Measurements from ENCODE around the gene SLC24A3. TPM values are rescaled to one million over a fixed set of nuclear protein-coding genes. Genes with fewer than 3 reads are reported as not detected.

SLC24A3 gene
- total RNA-seq, 1 donor from 2014 or later, result 0.79 TPM

DNA sequence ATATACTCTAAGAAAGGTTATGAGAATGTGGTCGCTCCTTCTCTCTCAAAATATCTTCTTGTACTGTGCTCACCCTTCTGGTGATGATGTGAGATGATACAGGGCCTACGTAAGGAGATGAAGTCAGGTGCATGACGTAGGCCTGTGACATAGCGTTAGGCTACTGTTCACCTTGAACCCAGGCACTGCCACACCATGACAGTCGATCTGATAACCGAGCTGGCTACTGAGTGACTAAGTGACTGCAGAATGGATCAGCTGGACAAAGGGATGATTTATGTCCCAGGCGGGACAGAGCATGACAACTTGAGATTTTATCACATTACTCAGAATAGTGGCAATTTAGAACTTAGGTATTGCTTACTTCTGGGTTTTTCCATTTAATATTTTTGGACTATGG is 11.2 kb downstream of the SLC24A3 start:
- no peaks in the 10 kb centered on the region for H4K20me1 ChIP-seq (ENCODE audit: insufficient read depth, low read length)
- H3K27me3 ChIP-seq (ENCODE audit: insufficient read depth, low read length), result no peaks in the 10 kb centered on the region
- H3K36me3 ChIP-seq (ENCODE audit: insufficient read depth, low read length), result no peaks in the 10 kb centered on the region
- Mint-ChIP-seq H3K36me3 (ENCODE audit: low read depth, unreplicated experiment) (no peaks in the 10 kb centered on the region), H3K4me1 (ENCODE audit: low read depth, unreplicated experiment) (no peaks in the 10 kb centered on the region), H3K4me3 (ENCODE audit: unreplicated experiment) (no peak overlapping the region), H3K27ac (ENCODE audit: unreplicated experiment) (no peak overlapping the region), H3K9me3 (ENCODE audit: unreplicated experiment) (peaks cover 4% of the 10 kb centered on the region), H3K27me3 (ENCODE audit: low read depth, unreplicated experiment) (peaks cover 20% of the 10 kb centered on the region)
- H3K79me2 ChIP-seq (ENCODE audit: insufficient read depth, low read length), result no peaks in the 10 kb centered on the region
- DNase-seq (ENCODE audit: low read depth) (no peak), FAIRE-seq (no peak)
- H2AFZ ChIP-seq (ENCODE audit: low read depth, low read length), result no peak overlapping the region
- no peaks in the 10 kb centered on the region for H3K9me3 ChIP-seq (ENCODE audit: insufficient read depth, low read depth, low read length)
- H3K27ac ChIP-seq (ENCODE audit: low read depth, low read length), result no peak overlapping the region
- no peak overlapping the region for H3K9ac ChIP-seq (ENCODE audit: low read length)
- H3K4me3 ChIP-seq (ENCODE audit: insufficient read depth, low read depth, low read length), result no peak overlapping the region
- no peaks in the 10 kb centered on the region for H3K4me1 ChIP-seq (ENCODE audit: insufficient read depth, low read length)
- no peak for TF ChIP-seq EZH2 (IDR thresholded peaks at IDR 0.05; ENCODE audit: insufficient read depth, low read length)
- TF ChIP-seq CTCF (IDR thresholded peaks at IDR 0.05; ENCODE audit: insufficient read depth, low read depth, low read length), result no peak
- no peak overlapping the region for H3K4me2 ChIP-seq (ENCODE audit: low read length)

DNA sequence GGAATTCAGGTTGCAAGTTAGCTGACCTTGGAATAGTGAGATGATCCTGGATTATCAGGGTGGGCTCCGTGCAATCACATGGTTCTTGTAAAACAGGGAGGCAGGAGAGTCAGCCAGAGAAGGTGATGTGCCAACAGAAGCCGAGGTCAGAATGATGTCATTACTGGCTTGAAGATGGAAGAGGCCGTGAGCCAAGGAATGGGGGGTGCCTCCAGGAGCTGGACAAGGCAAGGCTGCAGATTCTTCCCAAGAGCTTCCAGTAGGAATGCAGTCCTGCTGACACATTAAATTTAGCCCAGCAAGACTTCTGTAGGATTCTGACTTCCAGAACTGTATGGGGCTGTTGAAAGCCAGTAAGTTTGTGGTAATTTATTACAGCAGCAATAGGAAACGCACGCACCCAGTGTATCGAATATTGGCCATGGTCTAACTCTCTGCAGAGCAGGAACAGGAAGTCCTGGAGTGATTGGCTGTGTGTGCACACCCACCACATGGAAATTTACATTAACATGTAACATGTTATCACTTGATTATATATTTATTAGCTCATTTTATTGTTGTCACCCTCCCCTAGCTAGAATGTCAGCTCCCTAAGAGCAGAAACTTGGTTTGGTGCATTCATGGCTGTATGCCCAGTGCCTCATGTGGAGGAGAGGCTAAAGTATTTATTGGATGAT is 19.1 kb downstream of the SLC24A3 start:
- no peaks in the 10 kb centered on the region for H3K36me3 Mint-ChIP-seq (ENCODE audit: low read depth, unreplicated experiment)
- Histone ChIP-seq H2AFZ (ENCODE audit: low read depth, low read length) (no peak overlapping the region), H4K20me1 (ENCODE audit: insufficient read depth, low read length) (no peaks in the 10 kb centered on the region), H3K9ac (ENCODE audit: low read length) (no peak overlapping the region), H3K4me3 (ENCODE audit: insufficient read depth, low read depth, low read length) (no peak overlapping the region), H3K9me3 (ENCODE audit: insufficient read depth, low read depth, low read length) (no peaks in the 10 kb centered on the region), H3K4me1 (ENCODE audit: insufficient read depth, low read length) (no peaks in the 10 kb centered on the region), H3K36me3 (ENCODE audit: insufficient read depth, low read length) (no peaks in the 10 kb centered on the region), H3K27me3 (ENCODE audit: insufficient read depth, low read length) (no peaks in the 10 kb centered on the region), H3K4me2 (ENCODE audit: low read length) (no peak overlapping the region), H3K79me2 (ENCODE audit: insufficient read depth, low read length) (no peaks in the 10 kb centered on the region), H3K27ac (ENCODE audit: low read depth, low read length) (no peak overlapping the region)
- no peaks in the 10 kb centered on the region for H3K9me3 Mint-ChIP-seq (ENCODE audit: unreplicated experiment)
- peaks cover 18% of the 10 kb centered on the region for H3K27me3 Mint-ChIP-seq (ENCODE audit: low read depth, unreplicated experiment)
- DNase-seq (ENCODE audit: low read depth), result no peak
- no peak overlapping the region for H3K27ac Mint-ChIP-seq (ENCODE audit: unreplicated experiment)
- no peak for FAIRE-seq
- no peaks in the 10 kb centered on the region for H3K4me1 Mint-ChIP-seq (ENCODE audit: low read depth, unreplicated experiment)
- H3K4me3 Mint-ChIP-seq (ENCODE audit: unreplicated experiment), result no peak overlapping the region
- TF ChIP-seq EZH2 (IDR thresholded peaks at IDR 0.05; ENCODE audit: insufficient read depth, low read length) (no peak), CTCF (IDR thresholded peaks at IDR 0.05; ENCODE audit: insufficient read depth, low read depth, low read length) (no peak)

DNA sequence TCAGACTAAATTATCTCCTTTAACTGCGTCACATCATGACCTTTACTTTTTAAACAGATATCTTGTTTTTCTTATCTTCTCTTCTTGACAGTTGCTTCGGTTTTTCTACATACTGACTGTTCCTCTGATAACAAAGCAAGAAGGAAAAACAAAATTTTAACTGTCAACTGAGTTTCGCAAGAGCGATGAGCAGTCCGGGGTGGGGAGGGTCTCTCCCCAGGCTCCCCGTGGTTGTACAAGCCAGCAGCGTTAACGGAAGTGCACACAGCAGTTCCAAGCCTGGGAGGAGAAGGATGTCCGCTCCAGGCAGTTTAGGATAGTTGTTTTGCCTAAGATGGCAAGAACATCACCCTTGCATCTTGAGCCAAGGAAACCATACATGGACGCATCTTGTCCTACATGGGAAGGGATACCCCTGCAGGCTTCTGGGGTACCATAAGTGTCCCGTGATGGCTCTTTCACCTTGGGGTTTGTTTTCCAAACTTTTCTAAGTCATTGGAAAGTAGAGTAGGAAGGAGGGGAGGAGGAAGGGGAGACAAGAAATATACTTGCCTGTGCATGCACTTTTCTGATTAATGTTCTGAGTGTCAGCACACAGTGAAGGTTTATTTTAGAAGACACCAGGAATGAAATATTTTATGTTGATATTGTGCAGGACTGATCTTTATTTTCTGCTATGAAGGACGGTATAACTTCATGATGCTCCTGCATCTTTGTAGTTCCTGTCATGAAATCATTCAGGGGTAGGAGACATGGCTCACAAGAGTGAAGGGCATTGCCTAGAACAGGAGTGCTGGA is 20.8 kb downstream of the SLC24A3 start:
- Histone ChIP-seq H3K9ac (ENCODE audit: low read length) (no peak overlapping the region), H3K79me2 (ENCODE audit: insufficient read depth, low read length) (no peaks in the 10 kb centered on the region), H3K9me3 (ENCODE audit: insufficient read depth, low read depth, low read length) (no peaks in the 10 kb centered on the region), H3K4me3 (ENCODE audit: insufficient read depth, low read depth, low read length) (no peak overlapping the region), H3K27me3 (ENCODE audit: insufficient read depth, low read length) (no peaks in the 10 kb centered on the region), H2AFZ (ENCODE audit: low read depth, low read length) (no peak overlapping the region), H3K4me2 (ENCODE audit: low read length) (no peak overlapping the region), H3K36me3 (ENCODE audit: insufficient read depth, low read length) (no peaks in the 10 kb centered on the region), H3K4me1 (ENCODE audit: insufficient read depth, low read length) (no peaks in the 10 kb centered on the region), H4K20me1 (ENCODE audit: insufficient read depth, low read length) (no peaks in the 10 kb centered on the region), H3K27ac (ENCODE audit: low read depth, low read length) (no peak overlapping the region)
- H3K4me1 Mint-ChIP-seq (ENCODE audit: low read depth, unreplicated experiment), result no peaks in the 10 kb centered on the region
- peaks cover 20% of the 10 kb centered on the region for H3K27me3 Mint-ChIP-seq (ENCODE audit: low read depth, unreplicated experiment)
- H3K36me3 Mint-ChIP-seq (ENCODE audit: low read depth, unreplicated experiment), result no peaks in the 10 kb centered on the region
- no peak for DNase-seq (ENCODE audit: low read depth)
- no peak for FAIRE-seq
- no peaks in the 10 kb centered on the region for H3K9me3 Mint-ChIP-seq (ENCODE audit: unreplicated experiment)
- H3K27ac Mint-ChIP-seq (ENCODE audit: unreplicated experiment), result no peak overlapping the region
- no peak overlapping the region for H3K4me3 Mint-ChIP-seq (ENCODE audit: unreplicated experiment)
- TF ChIP-seq CTCF (IDR thresholded peaks at IDR 0.05; ENCODE audit: insufficient read depth, low read depth, low read length) (no peak), EZH2 (IDR thresholded peaks at IDR 0.05; ENCODE audit: insufficient read depth, low read length) (no peak)

Measured in astrocyte (in vitro differentiated cells and primary cell).